AG04449 (cell line): ENCODE results near the gene ZC3H6.

Experiments
- CTCF ChIA-PET: fragments of 350-600 bp; formaldehyde crosslinking; extraction: SDS; loops from one replicate; lab custom pipeline; 2021; ENCODE audit warnings: antibody characterized with exemption; lab: Yijun Ruan, JAX
- POLR2A ChIA-PET: fragments of 400-600, 350-600 bp; formaldehyde crosslinking; extraction: SDS; loops from one replicate; lab custom pipeline; 2020; ENCODE audit warnings: antibody characterized with exemption, inconsistent platforms; lab: Yijun Ruan, JAX
- DNase-seq: peaks from one replicate; pipeline ENCODE4 v3.0.0-alpha.2; 2010; ENCODE audit warnings: low read depth, low spot score
- H3K4me3 ChIP-seq: 2 replicates; pipeline ENCODE4 v1.5.1; 2011; ENCODE audit warnings: low read depth, mild to moderate bottlenecking, control low read depth, low read length
- CTCF ChIP-seq: IDR thresholded peaks from one replicate; pipeline ENCODE4 v1.5.1; 2011; ENCODE audit warnings: mild to moderate bottlenecking, moderate library complexity, low read length, control low read depth, inconsistent platforms; ENCODE audit not compliant: insufficient read depth; ENCODE audit errors: missing control alignments

The ZC3H6 gene

GRCh38 chr2:112314856-112315255, 39.5 kb downstream of the ZC3H6 start:
- no peak for TF ChIP-seq CTCF
- ChIA-PET CTCF (no interaction called here), POLR2A (no interaction called here)
- H3K4me3 ChIP-seq, result no peak overlapping the region
- DNase-seq, result no peak

DNA sequence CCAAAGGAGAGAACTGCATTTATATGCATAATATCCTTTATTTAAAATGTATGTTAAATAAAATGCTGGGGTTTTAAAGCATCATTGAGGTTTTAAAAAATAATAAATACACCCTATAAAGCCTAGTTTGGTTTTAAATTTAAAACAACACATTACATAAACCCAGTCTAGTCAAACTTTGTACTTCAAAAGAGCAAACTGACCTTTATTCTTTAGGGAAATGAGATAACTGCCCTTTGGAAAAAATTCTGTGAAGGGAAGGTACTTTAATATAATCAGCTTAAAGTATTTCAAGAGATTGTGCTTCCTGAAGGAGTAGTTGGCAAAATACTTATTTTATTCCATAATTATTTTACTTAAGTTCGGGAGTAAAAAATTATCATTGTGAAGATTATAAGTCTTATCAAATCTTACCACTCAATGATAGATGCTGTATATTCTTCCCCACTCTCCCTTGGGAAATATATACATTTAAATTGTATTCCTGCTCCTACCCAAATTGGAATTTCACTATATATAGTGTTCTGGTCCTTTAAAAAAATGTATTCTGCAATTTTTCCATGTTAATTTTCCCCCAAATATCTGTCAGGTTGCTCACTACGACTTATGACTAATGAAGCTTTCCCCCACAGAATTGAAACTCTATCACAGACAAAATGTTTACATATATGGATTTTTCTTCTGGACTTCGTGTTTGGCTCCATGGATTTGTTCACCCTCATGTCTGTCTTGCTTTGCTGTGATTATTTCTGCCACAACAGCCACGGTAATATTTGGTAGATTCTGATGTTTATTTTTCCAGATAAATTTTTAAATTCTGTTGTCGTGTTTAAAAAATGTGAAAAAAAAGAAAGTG, 42.1 kb downstream of the ZC3H6 start:
- CTCF ChIA-PET, result no interaction called here
- H3K4me3 ChIP-seq, result no peak overlapping the region
- no peak for TF ChIP-seq CTCF
- no peak for DNase-seq
- POLR2A ChIA-PET, result no interaction called here

GRCh38 chr2:112318515-112318914, 43.1 kb downstream of the ZC3H6 start:
- POLR2A ChIA-PET, result no interaction called here
- no peak for DNase-seq
- no peak overlapping the region for H3K4me3 ChIP-seq
- CTCF ChIA-PET, result no interaction called here
- TF ChIP-seq CTCF, result no peak

DNA sequence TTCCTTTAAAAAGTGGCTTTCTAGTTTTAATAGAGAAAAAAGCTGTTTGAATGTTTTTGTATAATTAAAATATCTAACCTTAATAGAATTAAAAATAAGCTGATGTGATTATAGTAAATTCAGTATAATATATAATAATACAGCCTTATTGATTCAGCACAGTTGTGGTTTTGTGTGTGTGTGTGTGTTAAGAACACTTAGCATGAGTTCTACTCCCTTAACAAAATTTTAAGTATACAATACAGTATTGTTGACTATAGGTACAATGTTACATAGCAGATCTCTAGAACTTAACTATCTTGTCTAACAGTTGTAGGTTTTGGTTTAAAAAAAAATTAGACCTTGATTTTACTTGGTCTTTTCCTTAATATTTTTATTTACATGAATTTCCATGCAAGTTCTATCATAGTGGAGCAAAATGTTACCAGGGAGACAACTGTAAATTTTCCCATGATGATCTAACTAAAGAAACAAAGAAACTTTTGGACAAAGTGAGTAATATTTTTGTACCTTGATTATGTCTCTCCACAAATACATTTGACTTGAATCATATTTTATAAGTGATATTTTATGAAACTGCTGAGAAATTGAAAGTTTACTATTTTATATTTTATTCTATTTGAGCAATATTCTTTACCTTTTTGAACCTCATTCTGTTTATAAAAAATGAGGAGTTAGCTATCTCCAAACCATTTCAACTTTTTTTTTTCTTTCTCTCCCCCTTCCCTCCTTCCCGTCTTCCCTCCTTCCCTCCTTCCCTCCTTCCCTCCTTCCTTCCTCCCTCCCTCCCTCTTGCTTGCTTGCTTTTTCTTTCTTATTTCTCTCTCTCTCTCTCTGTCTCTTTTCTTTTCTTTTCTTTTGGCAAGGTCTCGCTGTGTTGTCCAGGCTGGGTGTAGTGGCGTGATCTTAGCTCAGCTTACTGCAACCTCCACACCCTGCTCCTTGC, 46.3 kb downstream of the ZC3H6 start:
- ChIA-PET CTCF (no interaction called here), POLR2A (no interaction called here)
- no peak overlapping the region for H3K4me3 ChIP-seq
- no peak for DNase-seq
- no peak for TF ChIP-seq CTCF

DNA sequence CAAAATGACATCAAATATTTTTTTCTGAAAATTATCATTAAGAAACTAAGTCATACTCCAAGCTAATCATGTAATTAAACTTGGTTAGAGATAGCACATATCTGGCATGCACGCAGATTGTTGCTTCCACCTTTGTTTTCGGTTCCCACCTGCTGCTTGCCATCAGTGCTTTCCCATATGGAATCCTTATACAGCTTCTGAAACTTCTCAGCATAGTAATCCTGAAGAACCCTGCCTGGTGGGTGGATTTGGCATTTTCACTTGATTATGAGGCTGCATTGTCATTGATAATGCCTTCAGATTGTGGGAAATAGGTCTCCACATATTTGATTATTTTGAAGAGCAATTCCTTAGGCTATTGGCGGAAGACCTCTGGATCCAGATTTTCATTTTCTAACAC, 47.5 kb downstream of the ZC3H6 start:
- H3K4me3 ChIP-seq, result no peak overlapping the region
- ChIA-PET POLR2A (no interaction called here), CTCF (no interaction called here)
- no peak for DNase-seq
- no peak for TF ChIP-seq CTCF
